NB4 (cell line): ENCODE measurements around the gene METTL24.

ENCODE experiments used
- CTCF ChIP-seq: IDR thresholded peaks from one replicate; pipeline ENCODE4 v1.5.1; 2012; ENCODE audit warnings: low read depth, low read length
- MAX ChIP-seq: IDR thresholded peaks from 2 replicates; pipeline ENCODE4 v1.6.1; 2011; ENCODE audit warnings: low read depth, low read length
- MYC ChIP-seq: IDR thresholded peaks from 2 replicates; pipeline ENCODE4 v1.6.1; 2011; ENCODE audit warnings: low read depth, low read length
- POLR2A ChIP-seq: IDR thresholded peaks from 2 replicates; pipeline ENCODE4 v1.6.1; 2011; ENCODE audit warnings: mild to moderate bottlenecking; ENCODE audit not compliant: insufficient read length; ENCODE audit errors: extremely low read depth

GRCh38 chr6:110295451-110296165, 62.5 kb downstream of the METTL24 start:
- TF ChIP-seq CTCF: no peak
- no peak for TF ChIP-seq POLR2A
- TF ChIP-seq MAX: no peak
- TF ChIP-seq MYC: no peak
